ENCODE results near the gene KMT2E. TPM values are rescaled to one million over a fixed set of nuclear protein-coding genes. Genes with fewer than 3 reads are reported as not detected.
A peak's percentile ranks its signal among the peaks of the same experiment; 100 is the strongest.
"Not testable (repeated sequence)": the region's sequence is repeated elsewhere in the genome, so short reads cannot be mapped to it uniquely, and the experiment has no call there.

The KMT2E gene
- total RNA-seq, 2 experiments from 2014 or later, result 50.1 to 72.8 TPM

GRCh38 chr7:105003872-105004510 lies 10.0 kb upstream of the KMT2E start:
- CTCF ChIA-PET (ENCODE audit: unreplicated experiment), result interaction anchor here (0.5 kb wide), 1 partner anchor 17 kb away, joined by 3 read pairs; no protein-coding TSS in a partner anchor
- intact Hi-C loops (cut with micrococcal nuclease; ENCODE audit: unreplicated experiment), result no loop called here
- H3K79me2 ChIP-seq (ENCODE audit: insufficient read depth, low read depth, low read length), result no peaks in the 10 kb centered on the region; the same call in 1 of the 2 replicates
- no peak overlapping the region for H2AFZ ChIP-seq (ENCODE audit: low read length)
- TF ChIP-seq CTCF (conservative IDR thresholded peaks at IDR 0.05; ENCODE audit: low read length) (no peak), EZH2phosphoT487 (IDR thresholded peaks at IDR 0.05; ENCODE audit: borderline replicate concordance, low read depth, low read length) (no peak)
- H3K4me1 ChIP-seq (ENCODE audit: insufficient read depth, low read length, poor library complexity, severe bottlenecking), result peaks cover 59% of the 10 kb centered on the region
- no peaks in the 10 kb centered on the region for H3K9me2 ChIP-seq (ENCODE audit: insufficient read depth, low read length)
- POLR2A ChIA-PET, result interaction anchor here (0.9 to 1.5 kb wide), 2 partner anchors 13 to 17 kb away, joined by 3 to 4 read pairs; no protein-coding TSS in a partner anchor
- DNase-seq (ENCODE audit: low spot score), result no peak
- no peak overlapping the region for H3K27ac ChIP-seq (ENCODE audit: low read depth, low read length, poor library complexity, severe bottlenecking)
- H4K20me1 ChIP-seq (ENCODE audit: insufficient read depth, low read length), result peaks cover 58% of the 10 kb centered on the region
- H3K4me3 ChIP-seq (ENCODE audit: low read depth, low read length, poor library complexity, severe bottlenecking), result no peak overlapping the region
- no TSS peak for BruUV-seq (replicated peaks)
- H3K9me3 ChIP-seq (ENCODE audit: low read length), result no peaks in the 10 kb centered on the region
- peak overlapping the region; percentile 38 for H3K4me2 ChIP-seq (ENCODE audit: low read length)
- peaks cover 93% of the 10 kb centered on the region for H3K36me3 ChIP-seq (ENCODE audit: insufficient read depth, low read length)

- intact Hi-C loops (cut with micrococcal nuclease; ENCODE audit: unreplicated experiment); H3K9me3 ChIP-seq (ENCODE audit: low read length); H3K27ac ChIP-seq (ENCODE audit: low read depth, low read length, poor library complexity, severe bottlenecking); BruUV-seq (replicated peaks); H3K4me3 ChIP-seq (ENCODE audit: low read depth, low read length, poor library complexity, severe bottlenecking); H2AFZ ChIP-seq (ENCODE audit: low read length); H3K9me2 ChIP-seq (ENCODE audit: insufficient read depth, low read length); DNase-seq (ENCODE audit: low spot score); H3K79me2 ChIP-seq (ENCODE audit: insufficient read depth, low read depth, low read length): not testable (repeated sequence)
- H3K36me3 ChIP-seq (ENCODE audit: insufficient read depth, low read length), result peaks cover 89% of the 10 kb centered on the region
- H3K4me2 ChIP-seq (ENCODE audit: low read length), result 0 out of 2 replicates have a peak overlapping the region, but pooled peaks have one; percentile 38
- H4K20me1 ChIP-seq (ENCODE audit: insufficient read depth, low read length), result peaks cover 62% of the 10 kb centered on the region
- ChIA-PET POLR2A (interaction anchor here (0.6 to 2.1 kb wide), 5 partner anchors 8 to 293 kb away, joined by 3 to 7 read pairs (median 3); no protein-coding TSS in a partner anchor), CTCF (ENCODE audit: unreplicated experiment) (interaction anchor here (0.5 kb wide), 1 partner anchor 18 kb away, joined by 3 read pairs; no protein-coding TSS in a partner anchor)
- H3K4me1 ChIP-seq (ENCODE audit: insufficient read depth, low read length, poor library complexity, severe bottlenecking), result peaks cover 67% of the 10 kb centered on the region
These were observed 9.0 kb upstream of the KMT2E start for GRCh38 chr7:105005006-105005405.

DNA sequence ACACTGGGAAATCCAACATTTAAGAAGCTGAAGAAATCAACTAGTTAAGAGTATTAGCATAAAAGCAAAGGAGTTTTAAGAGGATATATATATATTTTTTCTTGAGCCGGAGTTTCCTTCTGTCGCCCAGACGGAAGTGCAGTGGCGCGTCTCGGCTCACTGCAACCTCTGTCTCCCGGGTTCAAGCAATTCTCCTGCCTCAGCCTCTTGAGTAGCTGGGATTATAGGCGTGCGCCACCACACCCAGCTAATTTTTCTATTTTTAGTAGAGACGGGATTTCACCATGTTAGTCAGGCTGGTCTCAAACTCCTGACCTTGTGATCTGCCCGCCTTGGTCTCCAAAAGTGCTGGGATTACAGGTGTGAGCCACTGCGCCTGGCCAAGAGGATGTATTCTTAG lies 8.5 kb upstream of the KMT2E start:
- H3K9me3 ChIP-seq (ENCODE audit: low read length); CTCF ChIA-PET (ENCODE audit: unreplicated experiment); intact Hi-C loops (cut with micrococcal nuclease; ENCODE audit: unreplicated experiment); H3K79me2 ChIP-seq (ENCODE audit: insufficient read depth, low read depth, low read length); H3K27ac ChIP-seq (ENCODE audit: low read depth, low read length, poor library complexity, severe bottlenecking); BruUV-seq (replicated peaks); H3K4me3 ChIP-seq (ENCODE audit: low read depth, low read length, poor library complexity, severe bottlenecking); H3K9me2 ChIP-seq (ENCODE audit: insufficient read depth, low read length); DNase-seq (ENCODE audit: low spot score); H2AFZ ChIP-seq (ENCODE audit: low read length): not testable (repeated sequence)
- peaks cover 69% of the 10 kb centered on the region for H3K4me1 ChIP-seq (ENCODE audit: insufficient read depth, low read length, poor library complexity, severe bottlenecking)
- H3K4me2 ChIP-seq (ENCODE audit: low read length), result 0 out of 2 replicates have a peak overlapping the region, but pooled peaks have one; percentile 38
- POLR2A ChIA-PET, result interaction anchor here (0.7 to 2.1 kb wide), 5 partner anchors 8 to 15 kb away, joined by 3 to 7 read pairs (median 3); no protein-coding TSS in a partner anchor
- H4K20me1 ChIP-seq (ENCODE audit: insufficient read depth, low read length), result peaks cover 62% of the 10 kb centered on the region
- H3K36me3 ChIP-seq (ENCODE audit: insufficient read depth, low read length), result peaks cover 89% of the 10 kb centered on the region
